Activated T-cell treated with anti-CD3 and anti-CD28 coated beads for 24 hours (primary cell): ENCODE results near the gene TMEM183A.
"Not testable (repeated sequence)": the region's sequence is repeated elsewhere in the genome, so short reads cannot be mapped to it uniquely, and the experiment has no call there.

Experiments
- DNase-seq: peaks from one replicate; pipeline ENCODE4 v3.0.0-alpha.2; 2020; ENCODE audit warnings: low read depth

Gene TMEM183A

GRCh38 chr1:203006948-203007871, at the start of gene TMEM183A:
TMEM183A (plus strand) TSS chr1:203007374; CDS start chr1:203007466, 92 bp downstream.
- DNase-seq = peak; percentile 96

GRCh38 chr1:202957733-202958543, 49.2 kb upstream of the TMEM183A start, which contains the start of gene ADIPOR1:
ADIPOR1 (minus strand) TSS chr1:202958312; CDS start chr1:202951070, 7,242 bp downstream.
- DNase-seq = peak; percentile 89

- no peak for DNase-seq
Observed at GRCh38 chr1:202958544-202959275, 48.5 kb upstream of the TMEM183A start.

- no peak for DNase-seq
Observed at GRCh38 chr1:202959276-202959620, 47.9 kb upstream of the TMEM183A start.

DNA sequence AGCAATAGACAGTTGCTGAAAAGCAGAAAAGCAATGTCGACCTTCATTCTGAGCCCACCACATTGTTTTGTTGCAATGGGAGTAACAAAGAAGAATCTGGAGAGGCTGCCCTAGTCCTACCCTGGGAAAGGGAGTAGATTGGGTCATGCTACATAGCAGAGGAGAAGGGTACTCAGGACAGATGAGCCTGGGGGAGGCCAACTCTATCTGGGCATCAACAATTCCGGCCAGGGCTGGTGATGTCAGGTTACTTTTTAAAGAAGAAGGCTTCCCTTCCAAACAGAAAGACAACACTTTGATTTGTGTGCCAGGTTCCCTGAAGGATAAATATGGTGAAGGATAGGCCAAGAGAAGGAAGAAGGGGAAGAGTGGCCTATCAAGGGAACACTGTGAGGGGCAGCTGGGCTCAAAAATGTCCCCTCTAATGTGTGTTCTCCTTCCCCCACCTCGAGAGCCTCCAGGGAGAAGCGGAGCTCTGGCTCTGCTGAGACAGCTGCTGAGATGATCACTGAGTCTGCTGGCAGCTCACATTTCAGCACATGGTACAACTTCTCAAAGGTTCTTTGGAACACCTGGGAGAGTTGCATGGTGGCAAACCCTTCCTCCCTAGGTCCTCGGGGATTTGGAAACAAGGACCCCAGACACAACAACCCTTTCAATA, 45.8 kb upstream of the TMEM183A start:
- DNase-seq = no peak

GRCh38 chr1:202964791-202965410, 42.3 kb upstream of the TMEM183A start:
- DNase-seq = no peak

DNA sequence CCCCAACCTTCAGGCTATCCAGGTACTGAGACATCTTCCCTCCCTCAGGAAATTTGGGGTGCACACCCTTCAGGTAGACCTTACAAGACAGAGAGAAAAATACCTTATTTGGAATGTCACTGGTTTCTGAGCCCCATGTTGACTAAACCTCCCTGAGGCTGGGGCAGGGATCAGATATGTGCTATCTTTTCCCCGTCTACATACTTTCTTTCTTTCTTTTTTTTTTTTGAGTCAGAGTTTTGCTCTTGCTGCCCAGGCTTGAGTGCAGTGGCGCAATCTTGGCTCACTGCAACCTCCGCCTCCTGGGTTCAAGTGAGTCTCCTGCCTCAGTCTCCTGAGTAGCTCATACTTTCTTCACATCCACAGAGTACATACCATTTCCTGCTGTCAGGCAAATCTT, 41.8 kb upstream of the TMEM183A start:
- DNase-seq = no peak

- DNase-seq = no peak
Observed at GRCh38 chr1:202966006-202966898, 40.9 kb upstream of the TMEM183A start.

- no peak for DNase-seq
Observed at GRCh38 chr1:202967684-202968281, 39.4 kb upstream of the TMEM183A start.

- no peak for DNase-seq
Observed at GRCh38 chr1:202968351-202968750, 38.8 kb upstream of the TMEM183A start.

GRCh38 chr1:202968895-202969295, 38.3 kb upstream of the TMEM183A start:
- no peak for DNase-seq

GRCh38 chr1:202972046-202972445, 35.1 kb upstream of the TMEM183A start:
- DNase-seq = no peak

DNA sequence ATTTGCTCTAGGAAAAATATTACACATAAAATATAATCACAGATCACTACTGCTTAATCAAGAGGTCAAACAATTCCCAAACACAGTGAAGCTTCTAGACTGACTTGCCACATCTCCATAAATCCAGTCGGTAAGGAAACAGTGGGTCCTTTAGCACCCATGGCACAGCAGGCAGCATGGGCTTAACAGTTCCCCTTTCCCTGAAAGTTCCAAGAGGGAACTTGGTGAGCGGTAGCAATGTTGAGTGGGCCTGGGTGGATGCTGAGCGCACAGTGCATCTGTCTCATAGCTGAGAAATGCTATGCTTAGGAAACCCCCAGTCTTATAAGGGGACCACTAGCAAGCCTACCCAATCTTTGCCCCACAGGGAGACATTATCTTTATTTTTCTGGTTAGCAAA, 32.3 kb upstream of the TMEM183A start:
- no peak for DNase-seq

DNA sequence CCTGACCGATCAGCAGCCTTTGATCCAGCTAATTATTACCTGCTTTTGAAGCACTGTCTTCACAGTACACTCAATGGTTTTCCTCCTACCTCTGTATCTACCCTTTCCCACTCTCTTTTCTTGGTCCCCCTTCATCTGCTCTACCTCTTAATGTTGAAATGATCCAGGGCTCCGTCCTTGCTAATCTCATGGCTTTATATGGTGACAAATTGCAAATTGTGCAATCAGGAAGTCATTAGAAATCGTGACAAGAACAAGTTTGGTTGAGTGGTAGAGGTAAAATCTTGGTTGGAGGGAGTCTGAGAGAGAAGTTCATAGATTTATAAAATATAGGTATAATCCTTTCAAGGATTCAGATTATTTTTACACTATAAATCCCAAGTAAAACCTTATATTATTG, 30.5 kb upstream of the TMEM183A start:
- no peak for DNase-seq

GRCh38 chr1:202979459-202979858, 27.7 kb upstream of the TMEM183A start:
- no peak for DNase-seq

GRCh38 chr1:202981939-202982338, 25.2 kb upstream of the TMEM183A start:
- DNase-seq = no peak

DNA sequence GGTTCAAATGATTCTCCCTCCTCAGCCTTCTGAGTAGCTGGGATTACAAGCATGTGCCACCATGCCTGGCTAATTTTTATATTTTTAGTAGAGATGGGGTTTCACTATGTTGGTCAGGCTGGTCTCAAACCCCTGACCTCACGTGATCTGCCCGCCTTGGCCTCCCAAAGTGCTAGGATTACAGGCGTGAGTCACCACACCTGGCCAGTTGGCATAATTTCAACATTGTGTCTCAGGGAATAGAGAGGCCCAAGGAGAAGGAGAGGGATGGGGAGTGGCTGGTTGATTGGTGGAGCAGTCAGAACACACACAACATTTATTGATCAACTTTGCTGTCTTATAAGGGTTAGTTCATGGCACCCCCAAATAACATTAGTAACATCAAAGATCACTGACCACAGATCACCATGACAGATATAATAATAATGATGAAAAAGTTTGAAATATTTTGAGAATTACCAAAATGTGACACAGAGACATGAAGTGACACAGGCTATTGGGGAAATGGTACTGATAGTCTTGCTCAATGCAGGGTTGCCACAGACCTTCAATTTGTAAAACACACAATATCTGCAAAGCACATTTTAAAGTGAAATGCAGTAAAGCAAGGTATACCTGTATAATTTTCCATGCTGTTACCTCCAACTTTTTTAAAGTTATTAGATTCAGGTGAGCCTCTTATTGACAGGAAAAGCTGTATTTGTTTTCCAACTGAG, 24.3 kb upstream of the TMEM183A start:
- DNase-seq = no peak

DNA sequence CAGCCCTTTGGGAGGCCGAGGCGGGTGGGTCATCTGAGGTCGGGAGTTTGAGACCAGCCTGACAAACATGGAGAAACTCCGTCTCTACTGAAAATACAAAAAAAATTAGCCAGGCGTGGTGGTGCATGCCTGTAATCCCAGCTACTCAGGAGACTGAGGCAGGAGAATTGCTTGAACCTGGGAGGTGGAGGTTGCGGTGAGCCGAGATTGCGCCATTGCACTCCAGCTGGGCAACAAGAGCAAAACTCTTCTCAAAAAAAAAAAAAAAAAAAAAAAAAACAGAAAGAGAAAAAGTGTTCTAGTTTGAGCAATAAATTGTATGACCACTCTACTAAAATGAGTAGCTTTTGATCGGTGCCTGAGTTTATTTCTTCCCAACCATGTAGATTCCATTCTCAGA, 21.1 kb upstream of the TMEM183A start:
- not testable (repeated sequence) for DNase-seq

- DNase-seq = no peak
Observed at GRCh38 chr1:202987255-202987654, 19.9 kb upstream of the TMEM183A start.
